Type B pancreatic cell (in vitro differentiated cells): Measurements from ENCODE around the gene KCNF1. TPM values are rescaled to one million over a fixed set of nuclear protein-coding genes. Genes with fewer than 3 reads are reported as not detected.

Experiments used
- DNase-seq: peaks from one replicate; pipeline ENCODE4 v3.0.0; 2021; ENCODE audit warnings: mixed read lengths; ENCODE audit not compliant: unreplicated experiment; ENCODE audit errors: extremely low spot score
- H3K27ac Mint-ChIP-seq: 2 replicates; pipeline ENCODE4 v1.8.0; 2021; ENCODE audit warnings: mild to moderate bottlenecking, mixed read lengths
- H3K27me3 Mint-ChIP-seq: 2 replicates; pipeline ENCODE4 v1.8.0; 2021; ENCODE audit warnings: mixed read lengths
- H3K36me3 Mint-ChIP-seq: 2 replicates; pipeline ENCODE4 v1.8.0; 2021; ENCODE audit warnings: mixed read lengths
- H3K4me1 Mint-ChIP-seq: one replicate; pipeline ENCODE4 v1.8.0; 2021; ENCODE audit warnings: mixed read lengths; ENCODE audit not compliant: unreplicated experiment
- H3K4me3 Mint-ChIP-seq: 2 replicates; pipeline ENCODE4 v1.8.0; 2021; ENCODE audit warnings: mild to moderate bottlenecking, mixed read lengths
- H3K9me3 Mint-ChIP-seq: 2 replicates; pipeline ENCODE4 v1.8.0; 2021; ENCODE audit warnings: mixed read lengths
- total RNA-seq: library from RNA; stranded (reverse); gene quantifications from 2 replicates; pipeline ENCODE4 v1.2.1, GENCODE V29; 2021; ENCODE audit warnings: low replicate concordance
- TF ChIP-seq, protein P1 (sequence below): fragments of 200-600 bp; sonication (generic); conservative IDR thresholded peaks from 2 replicates; pipeline ENCODE4 v1.5.0; 2021; ENCODE audit warnings: antibody characterized with exemption, mild to moderate bottlenecking

Gene KCNF1
- total RNA-seq, 1 donor from 2014 or later: 3.6 TPM

DNA sequence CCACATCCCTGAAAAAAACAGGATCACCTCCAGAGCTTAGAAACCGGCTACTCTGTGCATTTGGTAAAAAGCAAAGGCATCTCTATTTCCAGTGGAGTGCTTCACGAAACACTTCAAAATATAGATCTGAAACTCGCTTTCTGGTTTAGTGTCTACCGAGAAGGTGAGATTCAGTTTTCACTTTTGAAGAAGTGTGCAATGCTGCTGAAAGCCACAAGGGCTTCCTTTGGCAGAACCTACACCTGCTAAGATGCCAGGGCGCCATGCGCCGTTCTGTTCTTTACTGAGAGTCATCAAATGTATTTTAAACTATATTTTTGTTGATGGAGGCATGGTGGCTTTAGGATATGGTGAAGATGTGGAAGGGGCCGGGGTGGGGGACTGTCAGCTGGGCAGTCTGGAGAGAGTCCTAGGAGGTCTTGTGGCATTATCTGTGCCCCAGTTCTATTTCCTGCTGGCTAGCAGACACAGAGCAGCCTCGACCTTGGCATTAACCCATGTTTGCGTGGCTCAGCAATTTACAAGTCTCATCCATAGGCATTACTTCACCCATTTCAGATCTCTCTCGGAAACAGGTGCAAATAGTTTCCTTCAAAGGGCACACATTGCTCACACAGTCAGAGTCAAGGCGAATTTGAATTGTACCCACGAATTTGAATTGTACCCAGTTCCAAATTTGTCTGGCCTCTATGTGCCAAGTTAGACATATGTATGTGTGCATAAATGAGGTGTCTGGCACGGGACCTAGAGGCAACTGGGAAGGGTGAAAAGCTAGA, 46.7 kb upstream of the KCNF1 start:
- no peak for DNase-seq
- Mint-ChIP-seq H3K4me1 (peaks cover 23% of the 10 kb centered on the region), H3K36me3 (no peaks in the 10 kb centered on the region), H3K27ac (no peak overlapping the region), H3K9me3 (no peaks in the 10 kb centered on the region), H3K27me3 (peaks cover 24% of the 10 kb centered on the region), H3K4me3 (no peak overlapping the region)
- TF ChIP-seq, protein P1, sequence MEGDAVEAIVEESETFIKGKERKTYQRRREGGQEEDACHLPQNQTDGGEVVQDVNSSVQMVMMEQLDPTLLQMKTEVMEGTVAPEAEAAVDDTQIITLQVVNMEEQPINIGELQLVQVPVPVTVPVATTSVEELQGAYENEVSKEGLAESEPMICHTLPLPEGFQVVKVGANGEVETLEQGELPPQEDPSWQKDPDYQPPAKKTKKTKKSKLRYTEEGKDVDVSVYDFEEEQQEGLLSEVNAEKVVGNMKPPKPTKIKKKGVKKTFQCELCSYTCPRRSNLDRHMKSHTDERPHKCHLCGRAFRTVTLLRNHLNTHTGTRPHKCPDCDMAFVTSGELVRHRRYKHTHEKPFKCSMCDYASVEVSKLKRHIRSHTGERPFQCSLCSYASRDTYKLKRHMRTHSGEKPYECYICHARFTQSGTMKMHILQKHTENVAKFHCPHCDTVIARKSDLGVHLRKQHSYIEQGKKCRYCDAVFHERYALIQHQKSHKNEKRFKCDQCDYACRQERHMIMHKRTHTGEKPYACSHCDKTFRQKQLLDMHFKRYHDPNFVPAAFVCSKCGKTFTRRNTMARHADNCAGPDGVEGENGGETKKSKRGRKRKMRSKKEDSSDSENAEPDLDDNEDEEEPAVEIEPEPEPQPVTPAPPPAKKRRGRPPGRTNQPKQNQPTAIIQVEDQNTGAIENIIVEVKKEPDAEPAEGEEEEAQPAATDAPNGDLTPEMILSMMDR: peak; percentile 51

DNA sequence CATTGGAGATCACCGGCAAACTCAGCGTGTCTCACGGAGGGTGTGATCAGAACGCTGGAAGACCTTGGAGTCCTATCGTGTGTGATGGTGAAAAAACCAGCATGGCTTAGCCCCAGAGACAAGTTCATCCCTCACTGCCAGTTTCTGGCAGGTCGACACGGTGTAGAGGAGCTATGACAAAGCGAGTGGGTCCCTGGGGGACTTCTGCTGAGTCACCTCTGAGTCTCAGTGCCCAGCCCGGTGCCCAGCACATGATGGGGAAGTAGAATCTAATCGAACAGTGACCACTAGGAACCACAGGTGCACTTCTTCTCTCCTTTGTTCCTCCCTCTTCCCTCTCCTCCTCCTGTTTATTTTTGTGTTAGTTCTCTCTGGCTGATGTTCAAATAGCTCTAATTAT, 45.9 kb upstream of the KCNF1 start:
- DNase-seq: no peak
- TF ChIP-seq, protein P1: no peak
- Mint-ChIP-seq H3K9me3 (no peaks in the 10 kb centered on the region), H3K27ac (no peak overlapping the region), H3K4me3 (no peak overlapping the region), H3K4me1 (peaks cover 23% of the 10 kb centered on the region), H3K36me3 (no peaks in the 10 kb centered on the region), H3K27me3 (peaks cover 21% of the 10 kb centered on the region)

DNA sequence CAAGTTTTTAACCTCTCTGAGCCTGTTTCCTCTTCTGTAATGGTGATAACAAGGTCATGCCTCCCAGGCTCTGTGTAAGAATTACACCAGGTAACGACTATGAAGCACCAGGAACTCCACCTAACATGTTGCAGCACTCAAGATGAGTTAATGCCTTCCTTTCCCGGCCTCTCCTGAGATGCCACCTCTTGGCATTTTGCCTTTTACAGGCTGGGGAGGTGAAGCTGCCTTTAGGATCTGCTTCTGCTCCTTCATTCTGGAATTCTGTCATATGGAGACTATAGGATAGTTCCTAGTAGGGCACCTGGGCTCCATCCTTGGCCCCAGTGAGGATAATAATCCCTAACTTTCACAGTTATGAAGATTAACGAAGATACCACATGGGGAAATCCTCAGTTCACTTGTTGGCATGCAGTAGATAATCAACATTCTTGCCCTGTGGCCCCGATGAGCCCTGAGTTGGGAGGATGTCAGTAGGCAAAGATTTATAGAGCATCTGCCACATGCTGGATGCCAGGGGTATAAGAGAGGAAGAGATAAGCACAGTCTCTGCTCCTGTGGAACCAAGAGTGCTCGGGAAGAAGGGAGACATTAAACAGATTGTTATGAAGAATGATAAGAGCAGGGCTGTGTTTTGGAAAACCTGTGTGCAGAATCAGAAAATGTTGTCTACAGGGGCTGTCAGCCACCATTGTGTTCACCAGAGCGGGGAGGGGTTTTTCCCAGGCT, 43.9 kb upstream of the KCNF1 start:
- peaks cover 14% of the 10 kb centered on the region for H3K27me3 Mint-ChIP-seq
- TF ChIP-seq, protein P1: no peak
- no peaks in the 10 kb centered on the region for H3K9me3 Mint-ChIP-seq

DNA sequence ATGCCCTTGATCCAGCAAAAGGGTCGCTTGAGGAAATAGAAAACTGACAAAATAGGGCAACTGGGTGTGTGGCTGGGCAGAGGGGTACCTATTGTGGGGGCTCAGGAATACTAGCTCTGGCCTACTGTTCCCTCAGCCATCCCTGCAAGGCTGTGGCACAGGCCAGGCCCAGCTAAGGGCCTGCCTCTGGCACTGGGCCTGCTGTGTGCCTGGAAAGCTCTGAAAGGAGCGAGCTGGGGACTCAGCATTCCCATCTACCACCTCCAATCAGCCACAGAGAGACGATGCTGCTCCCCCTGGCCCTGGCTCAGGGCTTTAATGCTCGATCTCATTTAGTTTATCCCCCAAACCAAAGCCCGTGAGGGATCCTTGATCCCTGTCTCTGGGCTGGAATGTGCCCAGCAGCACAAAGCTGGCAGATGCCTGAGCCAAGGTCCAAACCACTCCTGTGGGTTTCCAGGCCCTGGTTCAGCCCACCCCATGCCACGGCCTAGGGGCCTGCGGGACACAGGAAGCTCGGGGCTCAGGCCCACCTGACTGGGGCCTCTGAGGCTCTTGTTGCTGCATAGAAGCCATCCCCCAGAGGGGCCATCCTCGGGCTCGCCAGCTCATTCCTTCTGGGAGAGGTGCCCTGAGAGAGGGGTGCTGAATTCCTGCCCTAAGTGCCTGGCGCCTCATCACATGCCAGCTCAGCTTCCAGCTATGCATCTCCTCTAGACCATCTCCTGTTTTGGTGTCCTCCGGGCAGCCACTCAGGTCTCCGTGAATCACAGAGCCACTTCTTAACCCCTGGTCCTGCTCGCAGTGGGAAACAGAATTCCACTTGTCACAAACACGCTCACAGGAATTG, 43.0 kb upstream of the KCNF1 start:
- H3K9me3 Mint-ChIP-seq: no peaks in the 10 kb centered on the region
- peaks cover 19% of the 10 kb centered on the region for H3K4me1 Mint-ChIP-seq
- H3K27me3 Mint-ChIP-seq: peaks cover 14% of the 10 kb centered on the region
- H3K36me3 Mint-ChIP-seq: no peaks in the 10 kb centered on the region
- H3K4me3 Mint-ChIP-seq: no peak overlapping the region
- H3K27ac Mint-ChIP-seq: no peak overlapping the region
- TF ChIP-seq, protein P1: no peak
- DNase-seq: no peak

More for the DNA sequence above, 43.9 kb upstream of the KCNF1 start:
- Mint-ChIP-seq H3K4me1 (peaks cover 19% of the 10 kb centered on the region), H3K27ac (no peak overlapping the region), H3K36me3 (no peaks in the 10 kb centered on the region), H3K4me3 (no peak overlapping the region)
- DNase-seq: no peak

DNA sequence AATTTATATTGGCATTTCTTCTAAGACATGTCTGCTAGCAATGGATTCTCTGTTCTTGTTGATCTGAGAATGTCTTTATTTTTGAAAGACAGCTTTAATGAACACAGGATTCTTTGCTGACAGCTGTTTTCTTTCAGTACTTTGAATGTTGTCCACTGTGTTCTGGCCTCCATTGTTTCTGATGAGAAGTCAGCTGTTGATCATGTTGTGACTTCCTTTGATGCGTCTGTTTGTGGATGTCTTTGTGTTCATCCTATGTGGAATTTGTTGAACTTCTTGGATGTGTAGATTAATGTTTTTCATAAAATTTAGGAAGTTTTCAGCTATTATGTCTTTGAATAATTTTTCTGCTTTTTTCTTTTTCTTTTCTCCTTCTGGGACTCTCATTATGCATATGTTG, 39.8 kb upstream of the KCNF1 start:
- TF ChIP-seq, protein P1: no peak
- Mint-ChIP-seq H3K4me1 (peaks cover 10% of the 10 kb centered on the region), H3K27me3 (peaks cover 6% of the 10 kb centered on the region), H3K9me3 (no peaks in the 10 kb centered on the region), H3K4me3 (no peak overlapping the region), H3K27ac (no peak overlapping the region), H3K36me3 (no peaks in the 10 kb centered on the region)
- no peak for DNase-seq
